T-helper 22 cell (primary cell): Measurements from ENCODE around the gene NPFF.

ENCODE experiments used
- DNase-seq: peaks from one replicate; pipeline ENCODE4 v3.0.0-alpha.2; 2020; ENCODE audit warnings: low read depth

NPFF gene

DNA sequence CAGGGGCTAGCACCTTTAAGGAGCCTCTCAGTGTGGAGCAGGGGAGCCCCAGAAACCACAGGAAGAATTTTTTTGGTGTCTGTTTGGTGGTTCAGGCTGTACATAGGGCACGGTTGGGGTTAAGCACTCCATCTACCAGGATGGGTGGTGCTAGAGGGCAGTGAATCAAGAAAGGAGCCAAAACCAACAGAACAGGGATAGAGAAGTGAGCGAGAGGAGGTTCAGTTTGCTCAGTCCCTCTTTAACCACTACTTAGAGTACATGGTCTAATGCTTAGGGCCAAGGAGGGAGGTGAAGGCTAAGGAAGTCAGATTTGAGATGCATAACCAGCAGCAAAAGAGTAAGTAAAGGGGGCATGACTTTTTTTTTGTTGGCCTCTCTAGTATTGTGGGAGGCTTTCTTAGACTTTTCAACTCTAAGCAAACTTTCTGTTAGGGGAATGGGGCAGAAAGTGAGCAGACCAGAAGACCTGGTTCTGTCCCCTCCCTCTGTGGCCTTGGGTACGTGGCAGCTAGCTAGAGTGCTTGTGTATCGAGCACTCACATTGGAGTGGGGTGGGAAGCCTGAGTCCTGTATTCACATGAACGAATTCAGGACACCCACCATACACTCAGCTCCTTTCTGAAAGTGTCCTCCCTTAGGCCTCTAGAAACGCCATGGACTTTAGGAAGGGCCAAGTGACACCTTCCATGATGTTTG lies 6.6 kb upstream of the NPFF start:
- DNase-seq: no peak

DNA sequence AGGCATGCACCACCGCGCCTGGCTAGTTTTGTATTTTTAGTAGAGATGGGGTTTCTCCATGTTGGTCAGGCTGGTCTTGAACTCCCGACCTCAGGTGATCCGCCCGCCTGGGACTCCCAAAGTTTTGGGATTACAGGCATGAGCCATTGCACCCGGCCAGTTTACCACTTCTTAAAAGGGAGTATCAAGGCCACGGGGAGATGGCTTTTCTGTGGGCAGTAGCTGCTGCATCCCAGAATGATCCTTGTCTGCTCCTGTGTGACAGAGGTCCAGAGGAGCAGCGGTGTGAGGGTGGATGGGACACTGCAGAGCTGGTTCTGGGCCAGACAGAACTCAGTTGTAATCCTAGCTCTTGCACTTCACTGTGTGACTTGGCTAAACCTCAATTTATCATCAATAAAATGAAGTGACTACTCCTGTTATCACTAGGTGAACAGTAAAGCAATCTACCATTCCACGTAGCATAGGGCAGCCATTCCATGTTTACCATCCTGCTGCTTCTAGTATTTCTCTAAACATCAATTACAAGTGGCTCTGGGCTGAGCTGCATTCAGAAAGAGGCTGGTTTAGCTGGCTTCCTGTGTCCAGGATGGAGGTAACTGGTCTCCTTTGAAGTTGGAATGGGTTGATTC lies 3.0 kb upstream of the NPFF start:
- DNase-seq: no peak

DNA sequence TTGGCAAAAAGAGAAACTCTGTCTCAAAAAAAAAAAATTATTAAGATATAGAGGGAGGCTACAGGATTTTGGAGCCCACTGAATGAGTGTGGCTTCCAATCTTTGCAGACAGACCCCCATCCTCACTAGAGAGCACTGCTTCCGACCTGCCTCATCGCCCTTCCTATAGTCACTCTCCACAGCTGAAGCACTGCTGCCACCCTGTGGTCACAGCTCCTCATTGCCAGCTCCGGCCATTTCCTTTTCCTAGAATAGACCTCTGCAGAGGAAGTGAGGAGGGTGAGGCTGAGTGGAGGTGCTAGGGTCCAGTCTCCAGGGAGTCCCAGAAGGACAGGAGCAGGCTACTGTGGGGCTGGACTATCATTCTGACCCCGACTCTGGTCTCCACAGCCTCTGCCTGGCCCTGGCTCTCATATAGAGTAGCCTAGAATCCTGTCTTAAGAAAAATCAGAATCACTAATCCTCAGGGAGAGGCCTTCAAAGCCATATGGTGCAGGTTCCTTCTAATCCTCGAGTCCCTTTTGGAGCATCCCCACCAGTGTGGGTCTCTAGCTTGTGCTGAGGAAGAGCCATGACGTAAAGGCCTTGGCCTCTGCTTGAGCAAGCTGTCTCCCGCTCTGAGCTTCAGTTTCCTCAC lies 1.4 kb upstream of the NPFF start:
- peak; percentile 47 for DNase-seq

DNA sequence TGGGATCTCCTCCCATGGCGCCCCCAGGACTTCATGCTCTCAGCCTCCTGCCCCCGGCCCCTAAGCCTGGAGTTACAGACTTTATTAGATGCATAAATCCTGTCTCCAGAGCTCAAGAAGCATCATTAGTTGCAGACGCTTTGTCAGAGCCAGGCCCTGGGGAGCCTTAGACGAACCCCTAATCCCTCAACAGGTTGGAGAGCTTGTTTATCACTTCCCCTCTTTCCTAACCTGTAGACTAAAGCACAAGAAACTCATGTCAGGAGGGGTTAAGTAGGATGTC lies 260 bp upstream of the NPFF start:
- DNase-seq: no peak

DNA sequence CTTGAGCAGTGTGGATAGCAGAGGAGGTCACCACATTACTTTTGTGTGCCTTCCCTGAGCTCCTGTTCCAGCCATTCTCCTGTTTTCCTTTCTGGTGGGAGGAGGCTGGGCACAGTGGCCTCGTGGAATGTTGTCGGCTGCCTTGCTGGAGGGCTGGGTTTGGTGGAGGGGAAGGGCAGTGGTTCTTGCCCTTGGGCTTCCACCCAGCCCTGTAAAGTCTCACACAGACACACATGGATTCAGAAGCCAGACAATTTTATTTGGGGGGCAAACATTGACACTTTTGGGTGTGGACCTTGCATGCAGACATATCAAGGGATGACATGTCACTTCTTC lies 866 bp downstream of the NPFF start:
- DNase-seq: no peak

DNA sequence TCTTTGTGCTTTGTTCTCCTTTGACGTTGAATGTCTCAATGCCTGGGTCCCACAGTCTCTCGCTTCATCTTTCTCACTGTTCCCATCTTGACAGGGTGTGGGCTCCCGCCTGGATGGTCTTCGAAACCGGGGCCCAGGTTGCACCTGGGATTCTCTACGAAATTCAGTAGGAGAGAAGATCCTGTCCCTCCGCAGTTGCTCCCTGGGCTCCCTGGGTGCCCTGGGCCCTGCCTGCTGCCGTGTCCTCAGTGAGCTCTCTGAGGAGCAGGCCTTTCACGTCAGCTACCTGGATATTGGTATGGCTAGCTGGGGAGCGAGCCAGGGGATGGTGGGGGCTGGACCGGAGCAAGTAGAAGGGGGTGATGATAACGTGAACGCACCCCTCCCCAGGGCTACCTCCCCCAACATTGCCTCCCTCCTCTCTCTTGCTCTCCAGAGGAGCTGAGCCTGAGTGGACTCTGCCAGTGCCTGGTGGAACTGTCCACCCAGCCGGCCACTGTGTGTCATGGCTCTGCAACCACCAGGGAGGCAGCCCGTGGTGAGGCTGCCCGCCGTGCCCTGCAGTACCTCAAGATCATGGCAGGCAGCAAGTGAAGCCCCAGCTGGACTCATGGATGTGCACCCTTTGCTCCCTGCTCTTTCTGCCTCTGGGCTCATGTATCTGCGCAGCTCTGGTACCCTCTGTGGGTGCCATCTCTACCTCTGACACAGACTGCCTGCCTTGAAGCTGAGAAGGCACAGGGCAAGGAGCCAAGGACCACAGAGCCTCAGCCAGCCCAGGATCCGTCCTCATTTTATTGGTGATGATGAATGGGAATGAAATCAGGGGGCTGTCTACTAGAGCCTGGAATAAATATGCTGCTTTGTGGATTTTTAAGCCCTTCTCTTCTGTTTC lies 1.5 kb downstream of the NPFF start:
- DNase-seq: no peak

DNA sequence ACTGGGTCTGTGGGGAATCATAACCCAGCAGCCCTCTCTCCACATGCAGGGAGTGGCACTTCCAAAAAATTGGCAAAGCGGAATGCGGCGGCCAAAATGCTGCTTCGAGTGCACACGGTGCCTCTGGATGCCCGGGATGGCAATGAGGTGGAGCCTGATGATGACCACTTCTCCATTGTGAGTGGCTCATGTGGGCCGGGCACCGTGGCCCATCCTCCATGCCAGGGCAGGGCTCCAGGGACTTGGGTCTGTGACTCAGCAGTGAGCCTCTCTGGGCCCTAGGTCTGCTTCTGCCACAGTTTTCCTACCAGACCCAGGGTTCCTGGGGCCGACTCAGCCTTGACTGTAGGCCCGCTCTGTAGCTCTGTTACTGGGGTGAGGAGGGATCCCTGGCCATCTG lies 2.2 kb downstream of the NPFF start:
- DNase-seq: no peak

DNA sequence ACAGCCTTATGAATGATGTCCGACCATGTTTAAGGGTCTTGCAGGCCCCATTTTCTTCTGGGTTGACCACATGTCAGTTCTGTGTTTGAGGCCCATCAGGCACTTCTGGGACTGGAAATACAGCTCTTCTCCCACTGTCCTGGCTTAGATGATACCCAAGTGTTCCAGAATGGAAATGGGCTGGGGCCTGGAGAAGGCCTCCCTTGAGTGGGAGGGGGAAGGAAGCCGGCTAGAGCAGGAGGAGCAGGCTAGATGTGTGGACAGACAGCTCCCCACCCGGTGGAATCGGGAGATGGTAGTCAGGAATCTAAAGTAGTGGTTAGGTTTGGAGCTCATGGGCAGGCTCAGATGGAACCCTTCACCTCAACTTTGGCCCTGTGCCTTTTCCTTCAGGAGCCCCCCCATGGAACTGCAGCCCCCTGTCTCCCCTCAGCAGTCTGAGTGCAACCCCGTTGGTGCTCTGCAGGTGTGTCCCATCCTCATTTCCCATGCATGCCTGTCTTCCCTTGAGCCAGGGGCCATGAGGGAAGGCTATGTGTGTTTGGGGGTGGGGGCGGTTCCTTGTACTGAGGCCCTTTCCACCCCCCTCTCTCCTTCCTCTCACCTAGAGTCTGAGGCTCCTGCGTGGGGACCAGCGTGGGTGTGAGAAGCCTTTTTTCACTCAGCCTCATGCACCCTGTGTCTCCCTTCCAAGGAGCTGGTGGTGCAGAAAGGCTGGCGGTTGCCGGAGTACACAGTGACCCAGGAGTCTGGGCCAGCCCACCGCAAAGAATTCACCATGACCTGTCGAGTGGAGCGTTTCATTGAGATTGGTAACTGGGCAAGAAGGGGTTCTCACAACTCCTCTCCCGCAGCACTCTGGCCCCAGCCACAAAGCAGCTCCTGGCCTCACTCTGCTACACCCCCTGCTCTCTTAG lies 3.0 kb downstream of the NPFF start:
- DNase-seq: no peak

DNA sequence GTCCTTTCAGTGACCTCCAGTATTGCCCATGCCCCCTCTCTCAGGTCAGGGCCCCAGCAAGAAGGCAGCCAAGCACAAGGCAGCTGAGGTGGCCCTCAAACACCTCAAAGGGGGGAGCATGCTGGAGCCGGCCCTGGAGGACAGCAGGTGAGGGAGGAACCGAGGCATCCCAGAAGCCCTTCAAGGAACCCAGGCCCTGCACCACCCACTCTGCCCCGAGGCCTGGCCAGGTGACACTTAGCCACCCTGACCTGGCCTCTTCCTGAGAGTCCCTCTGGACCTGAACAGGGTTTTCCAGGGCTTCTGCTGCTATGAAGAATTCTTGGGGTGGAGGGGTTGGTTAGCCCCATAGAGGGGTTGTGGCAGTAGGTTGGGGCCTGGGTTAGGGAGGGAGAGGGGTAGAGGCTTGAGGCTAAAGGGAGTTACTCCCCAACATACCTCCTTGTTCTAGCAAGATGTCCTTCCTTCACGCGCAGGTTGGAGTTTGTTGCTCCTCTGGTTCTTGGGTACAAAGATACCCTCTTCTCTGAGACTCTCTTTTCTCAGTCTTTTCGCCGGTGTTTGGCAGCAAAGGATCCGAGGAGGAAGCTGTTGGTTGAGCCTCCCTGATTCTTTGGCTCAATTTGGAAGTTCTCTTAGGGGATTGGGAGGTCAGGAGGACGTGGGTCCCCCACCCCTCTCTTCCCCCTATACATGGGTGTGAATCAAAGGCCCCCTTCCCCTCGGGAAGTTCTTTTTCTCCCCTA lies 4.1 kb downstream of the NPFF start:
- no peak for DNase-seq

DNA sequence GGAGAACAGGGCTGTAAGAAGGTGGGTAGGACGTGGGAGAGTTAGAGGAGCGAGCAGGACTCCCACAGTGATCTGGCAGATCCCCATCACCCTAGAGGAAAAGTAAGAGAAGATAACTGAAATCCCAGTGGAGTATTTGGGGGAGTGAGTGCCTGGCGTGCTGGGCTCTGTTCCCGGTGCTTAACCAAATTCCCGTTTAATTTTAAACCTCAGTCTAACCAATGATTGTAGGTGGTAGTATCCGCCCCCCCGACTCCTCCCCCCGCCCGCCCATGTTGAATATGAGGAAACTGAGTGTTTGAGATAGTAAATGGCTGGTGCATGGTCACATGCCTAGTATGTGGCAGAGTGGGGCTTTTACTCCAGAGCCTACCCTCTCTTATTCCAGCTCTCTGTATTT lies 5.0 kb downstream of the NPFF start:
- no peak for DNase-seq

DNA sequence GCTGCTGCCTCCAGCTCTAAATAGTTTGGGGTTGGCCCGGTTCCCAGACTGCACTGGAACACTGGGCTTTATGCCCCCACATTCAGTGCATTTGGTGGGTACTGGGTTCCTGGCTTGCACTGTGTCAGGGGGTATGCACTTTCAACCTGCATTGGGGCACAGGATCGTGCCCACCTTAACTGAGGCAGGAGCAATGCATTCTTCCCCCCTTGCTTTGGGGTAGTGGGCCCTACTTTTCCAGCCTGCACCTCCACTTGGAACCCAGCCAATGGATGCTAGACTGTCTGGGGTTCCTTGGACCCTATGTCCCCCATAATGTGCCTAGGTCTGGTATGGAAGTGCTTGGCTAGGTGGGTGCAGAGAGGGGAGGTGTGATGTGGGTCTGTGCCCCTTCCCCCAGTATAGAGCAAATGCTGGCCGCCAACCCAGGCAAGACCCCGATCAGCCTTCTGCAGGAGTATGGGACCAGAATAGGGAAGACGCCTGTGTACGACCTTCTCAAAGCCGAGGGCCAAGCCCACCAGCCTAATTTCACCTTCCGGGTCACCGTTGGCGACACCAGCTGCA lies 5.6 kb downstream of the NPFF start:
- DNase-seq: no peak

DNA sequence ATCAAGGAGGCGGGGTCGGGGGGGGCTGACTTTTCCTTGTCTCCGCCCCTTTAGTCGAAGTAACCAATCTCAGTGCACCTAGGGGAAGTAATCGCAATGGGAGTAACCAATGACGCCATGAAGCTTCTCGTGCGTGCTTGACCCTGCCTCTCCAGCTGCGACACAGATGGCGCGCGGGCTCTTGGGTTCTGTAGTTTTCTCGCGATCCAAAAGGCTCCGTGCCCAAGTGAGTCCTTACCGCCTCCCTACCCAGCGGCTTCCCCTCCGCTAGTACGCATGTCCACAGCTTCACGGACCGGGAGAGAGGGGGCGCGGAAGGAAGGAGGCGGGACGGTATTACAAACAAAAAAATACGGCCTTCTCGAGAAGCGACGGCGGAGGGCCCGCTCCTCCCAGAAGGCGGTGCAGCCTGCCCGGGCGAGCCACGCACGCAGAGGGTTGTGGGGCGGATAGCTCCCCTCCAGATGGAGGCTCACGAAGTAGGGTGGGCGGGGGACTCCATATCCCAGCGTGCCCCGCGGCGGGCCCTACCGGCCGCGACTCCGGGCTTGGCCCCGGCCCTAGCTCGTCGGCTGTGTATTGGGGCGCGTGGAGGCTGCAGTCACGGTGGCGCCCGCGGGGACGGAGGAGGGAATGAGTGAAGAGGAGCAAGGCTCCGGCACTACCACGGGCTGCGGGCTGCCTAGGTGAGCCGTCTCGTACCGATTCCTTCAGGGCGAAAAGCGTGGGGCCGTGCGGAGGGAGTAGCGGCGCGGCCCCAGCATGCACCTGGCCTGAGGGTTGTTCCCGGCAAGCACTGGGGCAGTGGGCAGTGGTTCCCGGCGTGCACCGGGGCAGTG lies 6.3 kb downstream of the NPFF start, which contains the start of gene TARBP2:
Gene TARBP2 (plus strand): TSS at position 508 of the 839 bp plus-strand sequence. CDS start 126 bp downstream, at position 634.
- peak; percentile 96 for DNase-seq

DNA sequence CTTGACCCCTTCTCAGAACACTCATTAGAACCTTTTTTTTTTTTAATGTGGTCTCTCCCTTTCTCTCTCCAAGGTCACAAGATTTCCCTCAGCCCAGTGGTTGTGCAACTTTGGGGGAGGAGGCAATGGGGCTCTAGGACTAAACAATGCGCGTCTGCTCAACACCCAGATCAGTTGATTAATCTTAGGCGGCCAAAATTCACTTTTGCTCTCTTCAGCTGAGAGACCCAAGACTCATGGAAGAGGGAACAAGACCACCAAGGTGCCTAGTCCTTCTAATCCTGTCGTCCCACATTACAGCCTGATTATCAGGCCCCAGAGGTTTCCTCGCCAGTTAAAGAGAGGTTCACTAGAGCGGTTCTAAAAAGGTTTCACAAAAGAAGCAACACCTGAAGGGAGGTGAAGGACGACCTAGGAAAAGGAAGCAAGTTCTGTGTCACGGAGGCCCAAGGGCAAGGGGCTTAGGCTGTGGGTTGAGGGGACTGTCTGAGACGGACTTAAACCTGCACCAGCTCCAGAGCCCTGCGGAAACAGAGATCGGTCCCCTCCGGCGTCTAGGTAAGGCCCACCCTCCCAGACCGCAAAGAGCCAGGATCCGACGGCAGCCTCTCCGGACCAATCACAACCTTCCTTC lies 7.0 kb downstream of the NPFF start:
- DNase-seq: no peak

DNA sequence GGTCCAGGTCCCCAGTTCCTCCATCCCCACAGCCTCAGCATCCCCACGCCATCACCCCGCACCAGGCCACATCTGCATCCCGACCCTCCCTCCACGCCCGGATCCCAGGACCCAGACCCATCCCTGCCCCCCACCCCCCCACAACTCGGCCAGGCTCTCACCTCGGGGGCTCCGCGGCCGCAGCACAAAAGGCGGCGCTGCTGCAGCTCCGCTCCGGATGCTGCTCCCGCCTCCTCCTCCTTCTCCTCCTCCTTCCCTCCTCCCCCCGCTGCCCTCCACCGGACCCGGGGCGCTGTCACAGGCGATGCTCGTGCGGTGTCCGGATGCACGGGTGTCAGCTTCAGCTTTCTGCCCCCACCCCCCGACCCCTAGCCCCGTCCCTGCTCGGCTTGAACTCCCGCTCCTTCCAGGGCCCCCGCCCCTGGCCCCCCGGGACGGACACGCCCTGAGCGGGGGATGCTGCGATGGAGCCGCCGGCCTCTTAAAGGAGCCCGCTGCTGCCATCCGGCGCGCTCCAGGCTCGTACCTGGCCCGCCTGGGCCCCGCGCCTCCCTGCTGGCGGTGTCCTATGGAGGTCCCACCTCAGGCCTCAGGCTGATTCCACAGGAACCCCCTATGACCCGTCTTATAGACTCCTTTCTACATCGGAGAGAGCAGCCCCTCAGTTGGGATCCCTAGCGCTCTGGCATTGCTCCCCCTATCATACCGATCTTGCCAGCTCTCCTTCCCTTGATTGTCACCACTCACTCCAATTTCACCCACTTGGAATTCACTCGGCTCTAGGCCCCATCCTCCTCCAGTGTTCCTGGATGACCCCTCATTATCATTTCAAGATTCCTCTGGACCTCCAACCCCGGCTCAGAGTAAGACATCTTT lies 7.8 kb downstream of the NPFF start, which contains the start of gene MAP3K12:
Gene MAP3K12 (minus strand): TSS at position 193 of the 876 bp plus-strand sequence. CDS start 12,067 bp downstream, outside the sequence.
- DNase-seq: peak; percentile 53

DNA sequence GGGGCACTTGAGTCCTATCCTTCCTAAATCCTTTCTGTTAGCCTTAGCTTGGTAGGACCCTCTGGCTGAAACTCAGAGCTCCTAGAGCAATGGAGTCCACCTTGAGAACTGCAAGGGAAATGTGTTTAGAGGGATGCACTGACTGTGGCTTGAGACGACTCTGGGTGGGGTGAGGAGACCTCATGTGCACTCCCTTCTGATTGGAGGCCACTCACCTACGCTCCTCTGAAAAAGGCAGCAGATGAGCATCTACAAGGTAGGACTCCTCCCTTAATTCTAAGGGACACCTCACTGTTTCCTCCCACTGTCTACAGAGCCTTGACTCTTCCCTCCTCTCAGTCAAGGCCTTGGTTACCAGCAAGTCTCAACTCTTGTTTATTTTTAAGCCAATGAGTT lies 9.1 kb downstream of the NPFF start:
- DNase-seq: no peak

DNA sequence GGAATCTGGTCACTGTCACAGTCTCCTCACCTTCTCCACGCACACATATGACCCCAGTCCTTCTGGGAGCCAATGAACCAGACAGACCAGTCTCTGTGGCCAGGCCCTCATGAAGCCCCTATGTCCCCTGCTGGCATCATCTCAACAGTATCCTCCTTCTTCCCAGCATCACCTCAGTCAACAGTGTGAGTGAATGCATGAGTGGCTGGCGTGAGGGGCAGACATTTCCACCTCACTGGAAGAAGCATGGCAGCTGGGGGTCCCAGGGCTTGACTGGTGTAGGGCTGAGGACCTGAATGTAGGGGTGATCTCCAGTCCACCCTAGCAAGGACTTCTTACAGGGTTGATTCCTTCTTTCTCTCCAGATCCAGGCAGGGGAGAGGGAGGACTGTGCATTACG lies 9.8 kb downstream of the NPFF start:
- no peak for DNase-seq

DNA sequence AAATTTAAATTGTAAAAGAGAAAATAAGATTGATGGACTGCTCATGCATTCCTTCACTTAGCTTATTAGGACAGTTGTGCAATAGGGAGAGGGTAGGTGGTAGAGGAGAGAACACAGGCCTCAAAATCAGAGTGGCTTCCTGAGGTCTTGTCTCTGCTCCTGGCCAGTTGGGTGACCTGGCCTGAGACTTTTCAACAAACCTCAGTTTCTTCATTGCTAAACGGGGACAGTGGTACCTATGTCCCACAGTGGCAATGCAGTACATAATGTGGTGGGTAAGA lies 10.6 kb downstream of the NPFF start:
- DNase-seq: no peak
